ENCODE results near the gene KCNAB1. TPM values are rescaled to one million over a fixed set of nuclear protein-coding genes. Genes with fewer than 3 reads are reported as not detected.

The KCNAB1 gene
- total and polyA plus RNA-seq, 2 of the 8 experiments (the other 6 are each of a cell fraction or from before 2014, with no cell fraction given) = 0.51 to 2.3 TPM

GRCh38 chr3:156360963-156361362 is 240.6 kb downstream of the KCNAB1 start:
- no peak for DNase-seq (ENCODE audit: low read depth in 1 of 2, low spot score in 2 of 2)
- peak overlapping the region; percentile 96 for H2AFZ ChIP-seq (ENCODE audit: low read length)

More at GRCh38 chr3:156360963-156361362, 240.6 kb downstream of the KCNAB1 start:
- Histone ChIP-seq H3K18ac (ENCODE audit: extremely low read depth, low read length) (no peak overlapping the region), H3K9me3 (ENCODE audit: insufficient read depth in 2 of 2, low read depth in 1 of 2, low read length in 1 of 2) (no peaks in the 10 kb centered on the region), H3K27me3 (replicated peaks in 1 of 4; ENCODE audit: control insufficient read depth in 3 of 4, extremely low read depth in 1 of 4, insufficient read depth in 3 of 4, low read length in 3 of 4) (no peaks in the 10 kb centered on the region), H3K79me2 (ENCODE audit: control insufficient read depth in 1 of 2, insufficient read depth in 2 of 2, low read length in 2 of 2) (no peaks in the 10 kb centered on the region), H3K9ac (replicated peaks in 1 of 4; ENCODE audit: extremely low read depth in 1 of 4, low read depth in 3 of 4, low read length in 3 of 4) (no peak overlapping the region), H2AK5ac (ENCODE audit: low read depth, low read length) (no peak overlapping the region), H2BK20ac (ENCODE audit: low read length) (0 out of 2 replicates have a peak overlapping the region, but pooled peaks have one; percentile 9), H3K23me2 (ENCODE audit: low read depth, low read length) (no peaks in the 10 kb centered on the region), H2BK12ac (ENCODE audit: low read depth, low read length) (0 out of 2 replicates have a peak overlapping the region, but pooled peaks have one; percentile 18), H2BK120ac (replicated peaks; ENCODE audit: low read depth, low read length) (no peak overlapping the region), H3K36me3 (ENCODE audit: control insufficient read depth in 2 of 4, insufficient read depth in 4 of 4, low read length in 3 of 4) (no peaks in the 10 kb centered on the region), H4K91ac (replicated peaks; ENCODE audit: insufficient read length, low read length) (no peak overlapping the region), H3K4ac (replicated peaks; ENCODE audit: insufficient read length, low read depth, low read length) (no peak overlapping the region), H4K20me1 (replicated peaks in 1 of 2; ENCODE audit: control insufficient read depth in 1 of 2, insufficient read depth in 2 of 2, low read length in 2 of 2) (no peaks in the 10 kb centered on the region), H4K8ac (ENCODE audit: extremely low read depth, insufficient read depth, low read length) (peak overlapping the region; percentile 19; the same call in 1 of the 2 replicates), H2BK15ac (ENCODE audit: low read length) (no peak overlapping the region; the same call in 1 of the 2 replicates), H3K4me2 (ENCODE audit: insufficient read depth in 1 of 2, low read depth in 2 of 2, low read length in 2 of 2) (no peak overlapping the region), H3K23ac (ENCODE audit: insufficient read length) (no peak overlapping the region), H3K4me1 (replicated peaks in 1 of 4; ENCODE audit: control insufficient read depth in 3 of 4, insufficient read depth in 4 of 4, low read length in 3 of 4) (peaks cover 0 to 8% (median 0%) of the 10 kb centered on the region in 4 experiments; a peak in 3 of 7 replicates), H3K79me1 (ENCODE audit: low read depth, low read length) (no peaks in the 10 kb centered on the region), H3K27ac (ENCODE audit: low read depth, low read length) (no peak overlapping the region), H4K5ac (ENCODE audit: insufficient read length, low read depth, low read length) (no peak overlapping the region), H2BK5ac (ENCODE audit: low read depth, low read length) (no peak overlapping the region), H3K56ac (replicated peaks; ENCODE audit: insufficient read length, low read depth, low read length) (peak overlapping the region; percentile 18), H3K14ac (ENCODE audit: insufficient read length) (no peak overlapping the region), H3K4me3 (ENCODE audit: extremely low read depth in 1 of 4, insufficient read depth in 2 of 4, low read depth in 3 of 4, low read length in 4 of 4) (no peak overlapping the region)
- TF ChIP-seq JUN (IDR thresholded peaks at IDR 0.05; ENCODE audit: low read depth, low read length) (no peak), TCF12 (IDR thresholded peaks at IDR 0.05; ENCODE audit: low read depth, low read length) (no peak), E2F6 (IDR thresholded peaks at IDR 0.05) (0 out of 2 replicates have a peak, but pooled peaks have one; percentile 22), BRCA1 (IDR thresholded peaks at IDR 0.05; ENCODE audit: low read depth, low read length) (no peak), EP300 (IDR thresholded peaks at IDR 0.05; ENCODE audit: borderline replicate concordance in 1 of 2, low read depth in 2 of 2, low read length in 2 of 2) (no peak), SUZ12 (IDR thresholded peaks at IDR 0.05; ENCODE audit: low read length) (no peak), PHF8 (conservative IDR thresholded peaks at IDR 0.05; ENCODE audit: low read depth, low read length) (no peak), RNF2 (IDR thresholded peaks at IDR 0.05; ENCODE audit: borderline replicate concordance, low read depth, low read length, missing control alignments, poor library complexity, severe bottlenecking) (no peak), SP2 (IDR thresholded peaks at IDR 0.05; ENCODE audit: low read length) (no peak)
- TF ChIP-seq, protein P1, sequence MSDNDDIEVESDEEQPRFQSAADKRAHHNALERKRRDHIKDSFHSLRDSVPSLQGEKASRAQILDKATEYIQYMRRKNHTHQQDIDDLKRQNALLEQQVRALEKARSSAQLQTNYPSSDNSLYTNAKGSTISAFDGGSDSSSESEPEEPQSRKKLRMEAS (IDR thresholded peaks at IDR 0.05) = peak; percentile 58
- 59% methylated on average over 5 of the region's 5 CpGs; no CpG with 5 or more reads in 1 of the 2 experiments for WGBS, 2 experiments (ENCODE audit: extremely low coverage in 1 of 2, insufficient coverage in 1 of 2, insufficient read length in 1 of 2, insufficient replicate concordance in 2 of 2, low coverage in 1 of 2, low lambda C conversion rate in 2 of 2, missing lambda C conversion rate in 1 of 2)
- POLR2A ChIA-PET (ENCODE audit: partially characterized antibody) = no interaction called here
- no peak for FAIRE-seq
- CTCF ChIA-PET (ENCODE audit: partially characterized antibody) = interaction anchor here (0.7 to 2.0 kb wide), 9 partner anchors 9 to 212 kb away, joined by 3 to 7 read pairs (median 3); no protein-coding TSS in a partner anchor

Data from H1 (cell line).